SK-N-SH (cell line): ENCODE results near the gene PPFIBP2. TPM values are rescaled to one million over a fixed set of nuclear protein-coding genes. Genes with fewer than 3 reads are reported as not detected.

ENCODE experiments used
- CTCF ChIA-PET: fragments of 300-600, 350-600 bp; formaldehyde crosslinking; extraction: SDS; loops from one replicate; lab custom pipeline; 2021; lab: Yijun Ruan, JAX
- POLR2A ChIA-PET: fragments of 350-600 bp; sonication (Branson Sonifier 250); formaldehyde crosslinking; extraction: SDS; loops from one replicate; lab custom pipeline; 2020; ENCODE audit warnings: antibody characterized with exemption, inconsistent platforms; lab: Yijun Ruan, JAX
- DNase-seq: peaks from one replicate; pipeline ENCODE4 v3.0.0; 2012
- H2AFZ ChIP-seq: fragments of 200-600 bp; sonication (generic); 2 replicates; pipeline ENCODE4 v1.8.1; 2016; ENCODE audit warnings: antibody characterized with exemption, mild to moderate bottlenecking, low read depth
- H3F3A ChIP-seq: fragments of 200-600 bp; sonication (generic); replicated peaks from 2 replicates; pipeline ENCODE3; 2016; ENCODE audit warnings: antibody characterized with exemption, mild to moderate bottlenecking; ENCODE audit not compliant: insufficient read depth
- H3K27ac ChIP-seq, 2 experiments: fragments of 200-500 bp in 1 of 2; fragments of 200-600 bp in 1 of 2; sonication (Bioruptor generic) in 1 of 2; sonication (generic), shearing (Covaris generic) in 1 of 2; 2 replicates each; pipeline versions ENCODE4 v1.5.1 to v1.6.1; 2014 to 2016; ENCODE audit warnings: low read depth in 2 of 2, inconsistent platforms in 1 of 2, low read length in 1 of 2, mild to moderate bottlenecking in 1 of 2, mixed read lengths in 1 of 2
- H3K27me3 ChIP-seq: fragments of 200-600 bp; sonication (generic), shearing (Covaris generic); 2 replicates; pipeline ENCODE4 v1.6.1; 2016; ENCODE audit warnings: mixed run types; ENCODE audit not compliant: insufficient read depth
- H3K36me3 ChIP-seq, 2 experiments: fragments of 200-500 bp in 1 of 2; fragments of 200-600 bp in 1 of 2; sonication (Bioruptor generic) in 1 of 2; sonication (generic) in 1 of 2; replicated peaks in 1 of 2; 2 replicates each; pipeline versions ENCODE3 to v1.5.1; 2014 to 2016; ENCODE audit warnings: low read length in 1 of 2, mild to moderate bottlenecking in 1 of 2; ENCODE audit not compliant: insufficient read depth in 2 of 2, control insufficient read depth in 1 of 2
- H3K4me1 ChIP-seq, 2 experiments: fragments of 200-500 bp in 1 of 2; fragments of 200-600 bp in 1 of 2; sonication (Bioruptor generic) in 1 of 2; sonication (generic), shearing (Covaris generic) in 1 of 2; 2 replicates each; pipeline versions ENCODE4 v1.5.1 to v1.6.1; 2014 to 2016; ENCODE audit warnings: low read depth in 1 of 2, low read length in 1 of 2, mixed run types in 1 of 2; ENCODE audit not compliant: insufficient read depth in 2 of 2, control insufficient read depth in 1 of 2
- H3K4me2 ChIP-seq: fragments of 200-600 bp; sonication (generic), shearing (Covaris generic); 2 replicates; pipeline ENCODE4 v1.6.1; 2017; ENCODE audit warnings: mixed run types
- H3K4me3 ChIP-seq, 2 experiments: fragments of 200-500 bp in 1 of 2; fragments of 200-600 bp in 1 of 2; sonication (Bioruptor generic) in 1 of 2; sonication (generic), shearing (Covaris generic) in 1 of 2; 2 replicates each; pipeline versions ENCODE4 v1.5.1 to v1.8.1; 2014 to 2016; ENCODE audit warnings: low read depth in 2 of 2, inconsistent platforms in 1 of 2, low read length in 1 of 2, mild to moderate bottlenecking in 1 of 2, mixed read lengths in 1 of 2, moderate library complexity in 1 of 2
- H3K79me2 ChIP-seq: fragments of 200-600 bp; sonication (generic); 2 replicates; pipeline ENCODE4 v1.8.1; 2017; ENCODE audit warnings: mild to moderate bottlenecking; ENCODE audit not compliant: insufficient read depth
- H3K9ac ChIP-seq: fragments of 200-600 bp; sonication (generic); 2 replicates; pipeline ENCODE4 v1.6.1; 2017; ENCODE audit warnings: mixed run types
- H3K9me2 ChIP-seq: fragments of 200-600 bp; sonication (generic); 2 replicates; pipeline ENCODE4 v1.6.1; 2017; ENCODE audit warnings: mixed run types
- H3K9me3 ChIP-seq: fragments of 200-600 bp; sonication (generic); 2 replicates; pipeline ENCODE4 v1.6.1; 2017; ENCODE audit warnings: mixed run types, mild to moderate bottlenecking, moderate library complexity
- H4K20me1 ChIP-seq: fragments of 200-600 bp; sonication (generic); 2 replicates; pipeline ENCODE4 v1.6.1; 2017; ENCODE audit warnings: mild to moderate bottlenecking, mixed run types; ENCODE audit not compliant: insufficient read depth
- CHD2 ChIP-seq: fragments of 150-350 bp; IDR thresholded peaks from 2 replicates; pipeline ENCODE4 v1.6.1; 2018; ENCODE audit warnings: low read length; ENCODE audit not compliant: partially characterized antibody
- EP300 ChIP-seq, 2 experiments: IDR thresholded peaks; 2 replicates each; pipeline versions ENCODE4 v1.4.0 to v1.6.1; 2012; ENCODE audit warnings: borderline replicate concordance in 1 of 2, low read depth in 1 of 2, low read length in 1 of 2
- EZH2phosphoT487 ChIP-seq: fragments of 200-600 bp; sonication (generic); IDR thresholded peaks from 2 replicates; pipeline ENCODE4 v1.6.1; 2017; ENCODE audit warnings: low read depth, mixed run types, mild to moderate bottlenecking, antibody characterized with exemption, moderate library complexity, borderline replicate concordance
- FOSL2 ChIP-seq: IDR thresholded peaks from 2 replicates; pipeline ENCODE4 v1.4.0; 2012; ENCODE audit warnings: low read depth, mild to moderate bottlenecking, moderate library complexity, borderline replicate concordance
- FOXM1 ChIP-seq: IDR thresholded peaks from 2 replicates; pipeline ENCODE4 v1.4.0; 2012; ENCODE audit warnings: low read depth, mild to moderate bottlenecking
- GABPA ChIP-seq: IDR thresholded peaks from 2 replicates; pipeline ENCODE4 v1.4.0; 2012; ENCODE audit warnings: low read depth, mild to moderate bottlenecking
- JUND ChIP-seq: IDR thresholded peaks from 2 replicates; pipeline ENCODE4 v1.4.0; 2012
- MEF2A ChIP-seq: IDR thresholded peaks from 2 replicates; pipeline ENCODE4 v1.4.0; 2012; ENCODE audit warnings: low read depth, borderline replicate concordance
- NFIC ChIP-seq: IDR thresholded peaks from 2 replicates; pipeline ENCODE4 v1.4.0; 2012; ENCODE audit warnings: borderline replicate concordance
- NRF1 ChIP-seq: IDR thresholded peaks from 2 replicates; pipeline ENCODE4 v1.6.1; 2012; ENCODE audit warnings: low read depth, mild to moderate bottlenecking, low read length
- POLR2AphosphoS5 ChIP-seq: IDR thresholded peaks from 2 replicates; pipeline ENCODE4 v1.6.1; 2012; ENCODE audit warnings: low read depth, low read length
- RFX5 ChIP-seq: IDR thresholded peaks from 2 replicates; pipeline ENCODE4 v1.6.1; 2012; ENCODE audit warnings: mild to moderate bottlenecking, improper control_type of control experiment, low read length
- RXRA ChIP-seq: IDR thresholded peaks from 2 replicates; pipeline ENCODE4 v1.4.0; 2012; ENCODE audit warnings: low read depth, mild to moderate bottlenecking, borderline replicate concordance
- SMC3 ChIP-seq: IDR thresholded peaks from 2 replicates; pipeline ENCODE4 v1.6.1; 2012; ENCODE audit warnings: low read depth, low read length, improper control_type of control experiment
- TEAD4 ChIP-seq: IDR thresholded peaks from 2 replicates; pipeline ENCODE4 v1.4.0; 2012; ENCODE audit warnings: mild to moderate bottlenecking, borderline replicate concordance; ENCODE audit not compliant: insufficient read depth
- WGBS: methylation state at CpG from one replicate; pipeline ENCODE4 v1.1.6; 2017; ENCODE audit warnings: low lambda C conversion rate; 5-methylcytosine and 5-hydroxymethylcytosine counted together
- polyA plus RNA-seq, 3 experiments: library from polyadenylated mRNA; depleted of rRNA; stranded (reverse); fragments of >200 nt; gene quantifications; 2 replicates each; pipeline ENCODE4 v1.2.3, GENCODE V29; 2012
- TF ChIP-seq, protein P1 (sequence below): IDR thresholded peaks from 2 replicates; pipeline ENCODE4 v1.4.0; 2012; ENCODE audit warnings: low read depth, borderline replicate concordance
- TF ChIP-seq, protein P2 (sequence below): fragments of 200-600 bp; sonication (generic); IDR thresholded peaks from 2 replicates; pipeline ENCODE4 v1.6.1; 2017; ENCODE audit warnings: antibody characterized with exemption, mild to moderate bottlenecking, moderate library complexity
- TF ChIP-seq, protein P3 (sequence below): IDR thresholded peaks from 2 replicates; pipeline ENCODE4 v1.4.0; 2012; ENCODE audit warnings: low read depth, borderline replicate concordance
- TF ChIP-seq, protein P4 (sequence below): fragments of 150-350 bp; IDR thresholded peaks from 2 replicates; pipeline ENCODE4 v1.6.1; 2017; ENCODE audit warnings: antibody characterized with exemption, low read length, low read depth, borderline replicate concordance
- TF ChIP-seq, protein P5 (sequence below): IDR thresholded peaks from 2 replicates; pipeline ENCODE4 v1.4.0; 2012; ENCODE audit warnings: low read depth

The PPFIBP2 gene
- polyA plus RNA-seq, 1 of the 3 experiments (the other 2 are of a cell fraction): 0.67 TPM

DNA sequence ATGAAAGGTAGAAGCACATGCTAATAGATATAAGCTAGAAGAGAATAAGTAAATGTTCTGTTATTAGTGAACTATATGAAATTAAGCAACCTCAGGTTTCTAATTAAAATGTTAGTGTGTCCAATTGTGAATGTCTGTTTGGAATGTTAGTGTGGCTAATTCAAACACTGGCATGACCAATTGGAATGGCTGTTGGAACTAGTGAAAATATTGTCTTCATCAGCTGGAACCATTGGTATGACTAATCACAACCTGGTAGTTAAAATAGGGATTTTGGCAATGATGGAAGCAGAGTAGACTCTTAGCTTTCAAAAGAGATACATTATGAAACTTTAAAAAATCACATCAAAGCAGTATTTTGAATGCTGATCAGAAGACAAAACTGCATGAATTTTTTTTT is 92.7 kb downstream of the PPFIBP2 start:
- H3K4me2 ChIP-seq: no peak overlapping the region
- H3K36me3 ChIP-seq: peaks cover 0 to under 1% of the 10 kb centered on the region in 2 experiments
- TF ChIP-seq EZH2phosphoT487 (no peak), RFX5 (no peak), SMC3 (no peak), MEF2A (no peak), NRF1 (no peak), NFIC (no peak), TEAD4 (no peak), CHD2 (no peak), JUND (no peak)
- TF ChIP-seq, protein P1, sequence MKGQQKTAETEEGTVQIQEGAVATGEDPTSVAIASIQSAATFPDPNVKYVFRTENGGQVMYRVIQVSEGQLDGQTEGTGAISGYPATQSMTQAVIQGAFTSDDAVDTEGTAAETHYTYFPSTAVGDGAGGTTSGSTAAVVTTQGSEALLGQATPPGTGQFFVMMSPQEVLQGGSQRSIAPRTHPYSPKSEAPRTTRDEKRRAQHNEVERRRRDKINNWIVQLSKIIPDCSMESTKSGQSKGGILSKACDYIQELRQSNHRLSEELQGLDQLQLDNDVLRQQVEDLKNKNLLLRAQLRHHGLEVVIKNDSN: no peak
- TF ChIP-seq, protein P2, sequence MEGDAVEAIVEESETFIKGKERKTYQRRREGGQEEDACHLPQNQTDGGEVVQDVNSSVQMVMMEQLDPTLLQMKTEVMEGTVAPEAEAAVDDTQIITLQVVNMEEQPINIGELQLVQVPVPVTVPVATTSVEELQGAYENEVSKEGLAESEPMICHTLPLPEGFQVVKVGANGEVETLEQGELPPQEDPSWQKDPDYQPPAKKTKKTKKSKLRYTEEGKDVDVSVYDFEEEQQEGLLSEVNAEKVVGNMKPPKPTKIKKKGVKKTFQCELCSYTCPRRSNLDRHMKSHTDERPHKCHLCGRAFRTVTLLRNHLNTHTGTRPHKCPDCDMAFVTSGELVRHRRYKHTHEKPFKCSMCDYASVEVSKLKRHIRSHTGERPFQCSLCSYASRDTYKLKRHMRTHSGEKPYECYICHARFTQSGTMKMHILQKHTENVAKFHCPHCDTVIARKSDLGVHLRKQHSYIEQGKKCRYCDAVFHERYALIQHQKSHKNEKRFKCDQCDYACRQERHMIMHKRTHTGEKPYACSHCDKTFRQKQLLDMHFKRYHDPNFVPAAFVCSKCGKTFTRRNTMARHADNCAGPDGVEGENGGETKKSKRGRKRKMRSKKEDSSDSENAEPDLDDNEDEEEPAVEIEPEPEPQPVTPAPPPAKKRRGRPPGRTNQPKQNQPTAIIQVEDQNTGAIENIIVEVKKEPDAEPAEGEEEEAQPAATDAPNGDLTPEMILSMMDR: no peak
- H3F3A ChIP-seq: no peaks in the 10 kb centered on the region
- CTCF ChIA-PET: interaction anchor here (1.1 to 2.5 kb wide), 3 partner anchors 35 to 1163 kb away, joined by 3 to 14 read pairs (median 5); no protein-coding TSS in a partner anchor
- no peaks in the 10 kb centered on the region for H3K27me3 ChIP-seq
- no peak for DNase-seq
- no peak overlapping the region for H3K27ac ChIP-seq
- no peaks in the 10 kb centered on the region for H3K9me3 ChIP-seq
- no peaks in the 10 kb centered on the region; a peak in 1 of 4 replicates for H3K4me1 ChIP-seq
- H3K9me2 ChIP-seq: no peaks in the 10 kb centered on the region
- H4K20me1 ChIP-seq: no peaks in the 10 kb centered on the region
- no peak overlapping the region for H3K4me3 ChIP-seq
- H3K9ac ChIP-seq: no peak overlapping the region
- H2AFZ ChIP-seq: no peak overlapping the region
- no peaks in the 10 kb centered on the region for H3K79me2 ChIP-seq
- POLR2A ChIA-PET: no interaction called here

DNA sequence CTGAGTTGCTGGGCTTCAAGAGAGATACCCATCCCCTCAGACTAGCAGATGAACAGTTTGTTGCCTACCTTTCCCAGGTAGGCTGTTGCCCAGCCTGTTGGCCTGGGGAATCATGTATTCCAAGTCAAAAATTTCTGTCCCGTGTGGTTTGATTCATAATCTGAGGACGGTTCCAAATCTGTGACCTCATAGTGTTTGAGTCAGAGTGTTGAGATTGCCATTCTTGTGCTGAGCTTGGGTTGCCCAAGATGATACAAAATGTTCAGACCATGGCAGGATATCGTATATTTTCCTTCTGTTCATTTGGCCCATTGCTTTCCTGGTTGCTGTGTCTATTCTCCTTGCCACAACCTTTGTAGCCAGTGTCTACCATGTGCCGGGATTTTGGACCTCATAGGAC is 95.2 kb downstream of the PPFIBP2 start:
- POLR2A ChIA-PET: no interaction called here
- H2AFZ ChIP-seq: no peak overlapping the region
- H3K9ac ChIP-seq: no peak overlapping the region
- H3F3A ChIP-seq: no peaks in the 10 kb centered on the region
- 54% methylated on average over 4 of the region's 4 CpGs for WGBS
- no peaks in the 10 kb centered on the region for H3K79me2 ChIP-seq
- no peaks in the 10 kb centered on the region for H3K27me3 ChIP-seq
- peaks cover 0 to 2% of the 10 kb centered on the region in 2 experiments for H3K36me3 ChIP-seq
- CTCF ChIA-PET: no interaction called here
- DNase-seq: no peak
- H3K4me2 ChIP-seq: no peak overlapping the region
- TF ChIP-seq FOXM1 (no peak), GABPA (no peak), FOSL2 (no peak), POLR2AphosphoS5 (no peak), EP300 (IDR thresholded peaks at IDR 0.05; ENCODE audit: borderline replicate concordance in 1 of 2, low read depth in 1 of 2, low read length in 1 of 2) (no peak), RXRA (no peak)
- TF ChIP-seq, protein P3, sequence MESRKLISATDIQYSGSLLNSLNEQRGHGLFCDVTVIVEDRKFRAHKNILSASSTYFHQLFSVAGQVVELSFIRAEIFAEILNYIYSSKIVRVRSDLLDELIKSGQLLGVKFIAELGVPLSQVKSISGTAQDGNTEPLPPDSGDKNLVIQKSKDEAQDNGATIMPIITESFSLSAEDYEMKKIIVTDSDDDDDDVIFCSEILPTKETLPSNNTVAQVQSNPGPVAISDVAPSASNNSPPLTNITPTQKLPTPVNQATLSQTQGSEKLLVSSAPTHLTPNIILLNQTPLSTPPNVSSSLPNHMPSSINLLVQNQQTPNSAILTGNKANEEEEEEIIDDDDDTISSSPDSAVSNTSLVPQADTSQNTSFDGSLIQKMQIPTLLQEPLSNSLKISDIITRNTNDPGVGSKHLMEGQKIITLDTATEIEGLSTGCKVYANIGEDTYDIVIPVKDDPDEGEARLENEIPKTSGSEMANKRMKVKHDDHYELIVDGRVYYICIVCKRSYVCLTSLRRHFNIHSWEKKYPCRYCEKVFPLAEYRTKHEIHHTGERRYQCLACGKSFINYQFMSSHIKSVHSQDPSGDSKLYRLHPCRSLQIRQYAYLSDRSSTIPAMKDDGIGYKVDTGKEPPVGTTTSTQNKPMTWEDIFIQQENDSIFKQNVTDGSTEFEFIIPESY: no peak
- TF ChIP-seq, protein P2: no peak
- TF ChIP-seq, protein P4, sequence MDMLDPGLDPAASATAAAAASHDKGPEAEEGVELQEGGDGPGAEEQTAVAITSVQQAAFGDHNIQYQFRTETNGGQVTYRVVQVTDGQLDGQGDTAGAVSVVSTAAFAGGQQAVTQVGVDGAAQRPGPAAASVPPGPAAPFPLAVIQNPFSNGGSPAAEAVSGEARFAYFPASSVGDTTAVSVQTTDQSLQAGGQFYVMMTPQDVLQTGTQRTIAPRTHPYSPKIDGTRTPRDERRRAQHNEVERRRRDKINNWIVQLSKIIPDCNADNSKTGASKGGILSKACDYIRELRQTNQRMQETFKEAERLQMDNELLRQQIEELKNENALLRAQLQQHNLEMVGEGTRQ: no peak
- TF ChIP-seq, protein P5, sequence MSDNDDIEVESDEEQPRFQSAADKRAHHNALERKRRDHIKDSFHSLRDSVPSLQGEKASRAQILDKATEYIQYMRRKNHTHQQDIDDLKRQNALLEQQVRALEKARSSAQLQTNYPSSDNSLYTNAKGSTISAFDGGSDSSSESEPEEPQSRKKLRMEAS: no peak
- TF ChIP-seq, all 33 proteins: peak for 0
- Histone ChIP-seq H3K4me3 (no peak overlapping the region), H3K9me3 (no peaks in the 10 kb centered on the region), H3K9me2 (no peaks in the 10 kb centered on the region), H4K20me1 (no peaks in the 10 kb centered on the region), H3K27ac (no peak overlapping the region), H3K4me1 (peaks cover 0 to 6% of the 10 kb centered on the region in 2 experiments; a peak in 2 of 4 replicates)
